ENCODE data around the gene SH3BP5.

The SH3BP5 gene

DNA sequence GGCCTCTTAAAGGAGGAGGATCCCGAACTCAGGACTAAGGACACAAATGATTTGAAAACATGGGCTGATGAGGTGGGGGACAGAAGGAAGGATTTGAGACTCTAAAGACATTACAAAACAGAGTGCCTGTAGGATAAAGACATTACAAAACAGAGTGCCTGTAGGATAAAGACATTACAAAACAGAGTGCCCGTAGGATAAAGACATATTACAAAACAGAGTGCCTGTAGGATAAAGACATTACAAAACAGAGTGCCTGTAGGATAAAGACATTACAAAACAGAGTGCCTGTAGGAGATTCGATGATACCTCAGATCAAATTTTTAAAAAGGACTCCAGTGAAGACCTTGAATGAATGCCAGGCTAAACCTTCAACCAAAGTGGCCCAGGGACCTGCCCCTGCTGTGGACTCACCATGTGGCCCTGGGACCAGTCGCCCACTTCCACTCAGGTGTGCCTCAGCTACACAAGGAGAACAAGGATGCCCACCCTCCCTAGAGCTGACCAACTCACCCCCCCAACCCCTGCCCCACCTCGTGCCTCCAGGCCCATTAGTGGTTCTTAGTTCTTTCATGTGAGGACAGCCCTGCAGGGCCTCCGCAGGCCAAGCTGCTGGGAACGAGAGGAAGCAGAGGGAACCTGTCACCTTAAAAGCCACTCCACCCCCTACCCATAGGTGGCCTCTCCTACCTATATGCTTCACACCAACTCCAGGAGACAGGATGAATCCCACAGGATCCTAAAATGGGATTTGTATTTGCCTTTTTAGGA lies 59.8 kb downstream of the SH3BP5 start:
- TF ChIP-seq, protein P1, sequence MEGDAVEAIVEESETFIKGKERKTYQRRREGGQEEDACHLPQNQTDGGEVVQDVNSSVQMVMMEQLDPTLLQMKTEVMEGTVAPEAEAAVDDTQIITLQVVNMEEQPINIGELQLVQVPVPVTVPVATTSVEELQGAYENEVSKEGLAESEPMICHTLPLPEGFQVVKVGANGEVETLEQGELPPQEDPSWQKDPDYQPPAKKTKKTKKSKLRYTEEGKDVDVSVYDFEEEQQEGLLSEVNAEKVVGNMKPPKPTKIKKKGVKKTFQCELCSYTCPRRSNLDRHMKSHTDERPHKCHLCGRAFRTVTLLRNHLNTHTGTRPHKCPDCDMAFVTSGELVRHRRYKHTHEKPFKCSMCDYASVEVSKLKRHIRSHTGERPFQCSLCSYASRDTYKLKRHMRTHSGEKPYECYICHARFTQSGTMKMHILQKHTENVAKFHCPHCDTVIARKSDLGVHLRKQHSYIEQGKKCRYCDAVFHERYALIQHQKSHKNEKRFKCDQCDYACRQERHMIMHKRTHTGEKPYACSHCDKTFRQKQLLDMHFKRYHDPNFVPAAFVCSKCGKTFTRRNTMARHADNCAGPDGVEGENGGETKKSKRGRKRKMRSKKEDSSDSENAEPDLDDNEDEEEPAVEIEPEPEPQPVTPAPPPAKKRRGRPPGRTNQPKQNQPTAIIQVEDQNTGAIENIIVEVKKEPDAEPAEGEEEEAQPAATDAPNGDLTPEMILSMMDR (IDR thresholded peaks at IDR 0.05; ENCODE audit: low read depth, low read length), result no peak
- DNase-seq (ENCODE audit: extremely low read depth, low read depth), result no peak

DNA sequence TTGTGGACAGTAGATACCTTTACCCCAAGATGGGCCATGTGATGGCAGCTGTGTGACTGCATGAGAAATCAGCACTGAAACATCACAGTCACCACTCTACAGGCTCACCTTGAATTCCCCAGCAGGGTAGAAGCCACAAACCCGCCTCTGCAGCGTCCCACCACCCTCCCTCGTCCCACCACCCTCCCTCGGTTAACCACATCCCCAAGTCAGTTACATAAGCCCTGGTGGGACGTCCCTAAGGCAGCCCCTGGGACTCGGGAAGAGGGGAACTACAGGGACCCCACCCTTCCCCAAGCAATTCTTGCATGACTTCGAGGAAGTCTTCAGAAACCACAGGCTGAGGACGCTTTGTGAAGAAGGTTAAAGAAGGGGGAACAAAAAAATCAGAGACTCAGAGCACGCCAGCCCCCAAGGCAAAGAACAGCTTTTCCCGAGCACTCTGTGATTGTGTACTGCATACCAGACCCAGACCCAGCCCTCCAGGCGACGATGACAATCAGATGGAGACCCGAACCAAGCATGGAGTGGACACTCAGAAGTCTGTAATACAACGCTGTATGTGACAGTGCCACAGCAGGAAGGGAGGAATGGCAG lies 60.5 kb downstream of the SH3BP5 start:
- no peak for DNase-seq (ENCODE audit: extremely low read depth, low read depth)
- TF ChIP-seq, protein P1 (IDR thresholded peaks at IDR 0.05; ENCODE audit: low read depth, low read length), result no peak

DNA sequence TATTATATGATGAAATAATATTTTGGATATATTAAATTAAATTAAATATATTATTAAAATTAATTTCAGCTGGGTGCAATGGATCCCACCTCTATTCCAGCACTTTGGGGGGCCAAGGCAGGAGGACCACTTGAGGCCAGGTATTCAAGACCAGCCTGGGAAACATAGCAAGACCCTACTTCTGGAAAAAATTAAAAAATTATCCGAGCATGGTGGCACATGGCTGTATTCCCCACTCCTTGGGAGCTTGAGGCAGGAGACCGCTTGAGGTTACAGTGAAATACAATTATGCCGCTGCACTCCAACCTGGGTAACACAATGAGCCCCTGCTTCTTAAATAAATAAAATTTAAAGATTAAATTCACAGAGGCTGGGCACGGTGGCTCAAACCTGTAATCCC lies 61.4 kb downstream of the SH3BP5 start:
- no peak for DNase-seq (ENCODE audit: extremely low read depth, low read depth)
- TF ChIP-seq, protein P1 (IDR thresholded peaks at IDR 0.05; ENCODE audit: low read depth, low read length), result no peak

DNA sequence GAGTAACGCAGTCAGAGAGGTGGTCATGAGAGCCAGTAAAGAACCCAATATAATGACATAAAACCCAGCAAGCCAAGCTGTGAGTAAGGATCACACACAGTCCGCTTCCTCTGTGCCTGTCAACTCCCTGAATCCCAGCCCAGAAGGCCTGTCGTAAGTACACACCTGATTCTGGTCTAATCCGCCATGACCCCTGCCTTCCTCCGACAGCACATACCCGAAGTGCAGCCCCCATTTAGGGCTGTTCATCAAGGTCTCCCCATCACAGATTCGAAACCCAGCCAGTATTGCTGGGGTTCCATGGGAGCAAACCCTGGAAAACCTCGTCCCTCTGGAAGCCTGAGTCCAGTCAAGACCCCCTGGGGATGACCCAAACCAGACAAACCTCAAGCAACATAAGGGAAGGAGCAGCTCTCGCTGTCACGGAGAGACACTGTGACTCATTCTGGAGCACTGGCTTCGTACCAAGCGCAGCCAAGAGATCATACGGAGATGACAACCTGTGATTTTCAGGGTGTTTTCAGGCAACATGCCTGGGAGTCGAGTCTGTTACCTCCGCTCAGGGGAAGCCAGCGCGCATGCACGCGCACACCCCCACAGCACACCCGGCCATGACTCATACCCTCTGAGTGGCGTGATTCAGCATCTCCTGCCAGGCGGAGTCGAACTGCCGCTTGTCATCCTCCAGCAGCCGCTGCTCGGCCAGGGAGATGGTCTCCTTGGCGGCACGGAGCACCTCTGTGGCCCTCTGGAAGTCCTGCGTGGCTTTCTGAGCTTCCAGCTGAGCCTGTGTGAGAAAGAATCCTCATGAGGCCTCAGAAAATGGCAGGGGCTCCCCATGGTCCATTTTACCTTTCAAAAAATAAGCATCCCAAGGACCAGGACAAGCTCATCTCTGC lies 63.0 kb downstream of the SH3BP5 start:
- DNase-seq (ENCODE audit: extremely low read depth, low read depth), result peak; percentile 77
- TF ChIP-seq, protein P1 (IDR thresholded peaks at IDR 0.05; ENCODE audit: low read depth, low read length), result no peak; the same call in none of the 2 replicates

DNA sequence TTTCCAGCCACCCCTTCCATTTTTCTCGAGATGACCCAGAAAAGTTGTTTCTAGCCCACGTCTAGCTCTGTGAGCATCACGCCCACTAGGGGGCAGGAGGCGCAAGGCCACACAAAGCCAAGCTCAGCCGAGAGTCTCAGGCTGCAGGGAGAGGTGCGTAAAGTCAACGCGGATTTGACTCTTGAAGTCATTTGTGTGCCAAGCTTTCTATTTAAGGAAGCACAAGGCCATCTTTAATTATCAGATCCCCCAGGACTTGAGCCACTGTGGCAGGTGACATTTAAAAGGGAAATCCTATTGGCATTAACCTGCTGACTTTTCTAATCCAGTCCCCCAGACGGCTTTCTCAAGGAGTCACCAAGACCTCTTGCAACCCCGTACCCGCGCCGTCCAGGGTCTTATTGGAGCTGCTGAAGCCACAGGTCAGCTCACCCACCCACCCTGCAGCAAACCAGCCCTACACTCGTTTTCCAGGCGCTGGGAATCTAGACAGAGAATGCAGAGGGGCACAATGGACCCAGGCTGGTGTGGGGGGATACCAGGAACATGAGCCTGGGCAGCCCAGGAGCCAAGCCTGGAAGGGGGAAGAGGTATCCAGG lies 64.3 kb downstream of the SH3BP5 start:
- peak; percentile 56 for DNase-seq (ENCODE audit: extremely low read depth, low read depth)
- TF ChIP-seq, protein P1 (IDR thresholded peaks at IDR 0.05; ENCODE audit: low read depth, low read length), result peak; percentile 98

DNA sequence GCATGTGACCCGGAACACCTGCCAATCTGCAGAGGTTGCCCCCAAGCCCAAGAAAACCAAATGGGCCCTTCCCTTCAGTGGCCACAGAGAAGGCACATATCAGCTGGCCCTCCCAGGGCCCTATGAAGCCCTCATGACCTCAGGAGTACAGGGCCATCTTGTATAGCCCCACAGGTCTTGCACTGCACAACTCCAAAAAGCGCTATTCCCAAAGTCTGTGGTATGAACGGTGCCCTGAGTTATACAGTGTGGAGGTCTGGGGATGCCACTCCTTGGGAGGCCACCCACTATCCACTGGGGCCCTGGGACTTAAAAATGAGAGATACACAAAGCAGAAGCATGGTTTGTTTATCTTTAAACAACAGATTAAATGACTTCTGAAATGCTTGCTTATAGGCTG lies 64.9 kb downstream of the SH3BP5 start:
- DNase-seq (ENCODE audit: extremely low read depth, low read depth), result no peak
- TF ChIP-seq, protein P1 (IDR thresholded peaks at IDR 0.05; ENCODE audit: low read depth, low read length), result no peak
